Stimulated activated naive CD4-positive, alpha-beta T cell treated with Interleukin-2 at 50 U/mL for 16 hours (primary cell): ENCODE data around the gene CD83.
A peak's percentile ranks its signal among the peaks of the same experiment; 100 is the strongest.

Experiments used
- DNase-seq: peaks from one replicate; lab custom pipeline; 2025; lab: John Stamatoyannopoulos, UW

Gene CD83

GRCh38 chr6:14123386-14124111, 6.0 kb downstream of the CD83 start:
- DNase-seq = no peak

- no peak for DNase-seq
These were observed 7.8 kb downstream of the CD83 start for GRCh38 chr6:14125346-14125745.

GRCh38 chr6:14126191-14126590, 8.6 kb downstream of the CD83 start:
- no peak for DNase-seq

GRCh38 chr6:14127611-14128010, 10.0 kb downstream of the CD83 start:
- no peak for DNase-seq

- DNase-seq = no peak
These were observed 10.4 kb downstream of the CD83 start for GRCh38 chr6:14128012-14128411.

- no peak for DNase-seq
These were observed 11.2 kb downstream of the CD83 start for GRCh38 chr6:14128746-14129145.

GRCh38 chr6:14129575-14129974, 12.0 kb downstream of the CD83 start:
- DNase-seq = no peak

- DNase-seq = no peak
These were observed 13.0 kb downstream of the CD83 start for GRCh38 chr6:14130435-14131075.

DNA sequence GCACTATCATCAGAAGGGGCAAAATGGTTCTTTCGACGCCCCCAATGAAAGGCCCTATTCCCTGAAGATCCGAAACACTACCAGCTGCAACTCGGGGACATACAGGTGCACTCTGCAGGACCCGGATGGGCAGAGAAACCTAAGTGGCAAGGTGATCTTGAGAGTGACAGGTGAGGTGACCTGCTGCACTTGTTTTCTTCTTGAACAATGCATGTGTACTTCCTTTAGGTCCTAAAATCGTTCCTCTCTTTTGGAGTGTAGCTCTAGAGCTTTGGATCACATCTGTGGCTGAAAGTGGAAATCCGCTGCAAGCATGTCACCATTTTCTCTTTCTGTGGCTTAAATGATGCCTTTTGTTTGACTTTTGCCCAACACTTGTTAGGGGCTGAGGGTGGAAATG, 14.0 kb downstream of the CD83 start:
- no peak for DNase-seq

- DNase-seq = no peak
These were observed 14.8 kb downstream of the CD83 start for GRCh38 chr6:14132244-14132920.

GRCh38 chr6:14132921-14133275, 15.3 kb downstream of the CD83 start:
- DNase-seq = no peak

- DNase-seq = no peak
These were observed 16.8 kb downstream of the CD83 start for GRCh38 chr6:14134211-14134910.

DNA sequence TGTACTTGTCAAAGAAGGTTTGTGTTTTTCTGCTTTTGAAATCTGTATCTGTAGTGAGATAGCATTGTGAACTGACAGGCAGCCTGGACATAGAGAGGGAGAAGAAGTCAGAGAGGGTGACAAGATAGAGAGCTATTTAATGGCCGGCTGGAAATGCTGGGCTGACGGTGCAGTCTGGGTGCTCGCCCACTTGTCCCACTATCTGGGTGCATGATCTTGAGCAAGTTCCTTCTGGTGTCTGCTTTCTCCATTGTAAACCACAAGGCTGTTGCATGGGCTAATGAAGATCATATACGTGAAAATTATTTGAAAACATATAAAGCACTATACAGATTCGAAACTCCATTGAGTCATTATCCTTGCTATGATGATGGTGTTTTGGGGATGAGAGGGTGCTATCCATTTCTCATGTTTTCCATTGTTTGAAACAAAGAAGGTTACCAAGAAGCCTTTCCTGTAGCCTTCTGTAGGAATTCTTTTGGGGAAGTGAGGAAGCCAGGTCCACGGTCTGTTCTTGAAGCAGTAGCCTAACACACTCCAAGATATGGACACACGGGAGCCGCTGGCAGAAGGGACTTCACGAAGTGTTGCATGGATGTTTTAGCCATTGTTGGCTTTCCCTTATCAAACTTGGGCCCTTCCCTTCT, 18.4 kb downstream of the CD83 start:
- no peak for DNase-seq

DNA sequence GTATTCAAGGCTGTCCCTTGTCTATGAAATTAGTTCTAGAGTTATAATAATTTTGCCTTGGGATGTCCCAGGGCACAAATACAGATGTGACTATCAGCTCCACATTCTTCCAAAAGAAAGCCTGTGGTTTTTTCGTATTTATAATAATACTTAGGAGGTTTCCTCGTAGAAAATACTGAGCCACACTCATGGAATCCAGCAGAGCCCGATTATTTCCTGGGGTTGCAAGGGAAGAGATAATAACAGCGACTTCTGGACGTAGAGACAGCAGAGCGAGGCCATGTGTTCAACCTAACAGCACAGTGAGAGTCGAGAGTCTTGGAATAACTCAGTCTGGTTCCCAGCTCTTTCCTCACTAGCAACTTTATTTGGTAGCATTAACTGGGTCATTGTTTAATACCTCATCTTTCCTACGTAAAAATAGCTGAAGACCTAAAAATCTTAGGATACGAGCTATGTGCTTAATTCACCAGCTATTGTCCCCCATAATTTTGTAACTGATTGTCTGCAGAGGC, 21.2 kb downstream of the CD83 start:
- DNase-seq = no peak

- no peak for DNase-seq
These were observed 23.9 kb downstream of the CD83 start for GRCh38 chr6:14141351-14142062.

GRCh38 chr6:14142063-14142450, 24.5 kb downstream of the CD83 start:
- no peak for DNase-seq

GRCh38 chr6:14142511-14143223, 25.1 kb downstream of the CD83 start:
- no peak for DNase-seq

DNA sequence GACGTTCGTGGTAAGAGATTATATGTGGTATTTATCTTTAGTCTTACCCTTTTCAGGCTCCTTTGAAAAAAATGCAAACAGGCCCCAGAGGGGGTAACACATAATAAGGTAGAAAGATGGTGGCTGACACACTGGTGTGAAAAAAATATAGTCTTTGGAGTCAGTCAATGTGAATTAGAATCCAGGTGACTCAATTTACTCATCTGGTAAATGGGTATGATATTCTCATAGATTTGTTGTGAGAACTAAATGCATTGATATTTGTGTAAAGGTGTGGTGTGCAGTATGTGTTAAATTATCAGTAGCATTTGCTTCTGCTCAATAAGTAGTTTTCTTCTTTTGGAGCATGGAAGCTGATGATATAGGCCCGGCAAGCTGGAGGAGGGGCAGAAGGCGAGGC, 25.7 kb downstream of the CD83 start:
- no peak for DNase-seq

DNA sequence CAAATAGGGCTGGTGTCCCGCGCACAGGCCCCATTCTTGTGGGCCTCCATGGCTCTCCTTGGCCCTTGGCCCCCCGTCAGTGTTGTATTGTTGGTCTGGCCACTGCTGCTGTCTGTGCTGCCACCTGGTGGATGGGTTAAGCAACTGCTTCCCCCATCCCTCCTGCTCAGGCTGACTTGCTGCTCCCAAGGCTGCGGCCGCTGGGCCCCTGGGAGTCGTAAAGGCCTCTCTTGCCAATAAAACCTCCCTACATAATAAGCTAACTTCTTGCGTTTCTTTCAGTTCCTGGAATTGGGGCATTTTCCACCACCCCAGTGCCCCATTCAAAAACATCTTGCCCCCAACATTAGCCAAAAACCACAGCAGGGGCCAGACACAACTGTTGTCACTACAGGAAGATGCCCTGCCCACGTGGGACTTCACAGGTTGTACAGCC, 27.1 kb downstream of the CD83 start:
- peak; percentile 61 for DNase-seq

DNA sequence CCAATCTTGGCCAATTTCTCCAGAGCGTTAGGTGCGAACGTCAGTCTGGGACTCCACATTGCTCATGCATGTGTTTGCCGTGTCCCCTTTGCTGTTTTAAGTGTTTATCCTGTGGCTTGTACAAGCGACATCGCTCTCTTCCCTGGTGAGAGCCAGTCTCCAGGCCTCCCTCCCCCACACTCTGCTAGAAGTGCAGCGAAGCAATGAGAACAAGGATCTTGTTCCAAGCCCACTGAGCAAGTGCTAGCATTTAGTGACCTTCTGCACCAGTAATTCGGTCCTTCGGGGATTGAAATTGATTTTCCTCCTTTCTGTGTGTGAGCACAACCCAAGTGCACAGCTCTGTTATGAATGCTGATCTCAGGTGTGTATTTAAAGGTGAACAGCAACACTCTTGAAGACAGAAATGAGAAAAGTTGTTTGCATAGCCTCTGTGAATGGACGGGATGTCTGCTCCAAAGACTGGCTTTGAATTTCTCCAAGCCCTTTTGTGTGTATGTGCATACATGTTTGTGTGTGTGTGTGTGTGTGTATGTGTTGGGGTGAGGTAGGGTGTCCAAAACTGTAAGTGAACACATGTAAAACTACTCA, 29.0 kb downstream of the CD83 start:
- no peak for DNase-seq
